Measurements from ENCODE around the gene TJAP1.
"Not testable (repeated sequence)": the region's sequence is repeated elsewhere in the genome, so short reads cannot be mapped to it uniquely, and the experiment has no call there.

TJAP1 gene

GRCh38 chr6:43497129-43497396, 19.7 kb downstream of the TJAP1 start:
- no peak for DNase-seq (ENCODE audit: low read depth)
- no peak overlapping the region for H3K4me3 ChIP-seq (ENCODE audit: low read length)
- no peak for TF ChIP-seq CTCF (conservative IDR thresholded peaks at IDR 0.05; ENCODE audit: low read depth, low read length)

GRCh38 chr6:43497689-43498088, 20.3 kb downstream of the TJAP1 start:
- H3K4me3 ChIP-seq (ENCODE audit: low read length), result no peak overlapping the region
- no peak for DNase-seq (ENCODE audit: low read depth)
- TF ChIP-seq CTCF (conservative IDR thresholded peaks at IDR 0.05; ENCODE audit: low read depth, low read length), result no peak

GRCh38 chr6:43498291-43498690, 20.9 kb downstream of the TJAP1 start:
- DNase-seq (ENCODE audit: low read depth); H3K4me3 ChIP-seq (ENCODE audit: low read length): not testable (repeated sequence)

- no peak for DNase-seq (ENCODE audit: low read depth)
- H3K4me3 ChIP-seq (ENCODE audit: low read length), result no peak overlapping the region
- TF ChIP-seq CTCF (conservative IDR thresholded peaks at IDR 0.05; ENCODE audit: low read depth, low read length), result no peak
Measured at GRCh38 chr6:43499028-43499815, 21.9 kb downstream of the TJAP1 start.

GRCh38 chr6:43500921-43501320, 23.6 kb downstream of the TJAP1 start:
- no peak overlapping the region for H3K4me3 ChIP-seq (ENCODE audit: low read length)
- no peak for DNase-seq (ENCODE audit: low read depth)
- TF ChIP-seq CTCF (conservative IDR thresholded peaks at IDR 0.05; ENCODE audit: low read depth, low read length), result no peak

- no peak for DNase-seq (ENCODE audit: low read depth)
- H3K4me3 ChIP-seq (ENCODE audit: low read length), result no peak overlapping the region
- TF ChIP-seq CTCF (conservative IDR thresholded peaks at IDR 0.05; ENCODE audit: low read depth, low read length), result no peak
Measured at GRCh38 chr6:43502666-43503065, 25.3 kb downstream of the TJAP1 start.

GRCh38 chr6:43503443-43503842, 26.1 kb downstream of the TJAP1 start:
- TF ChIP-seq CTCF (conservative IDR thresholded peaks at IDR 0.05; ENCODE audit: low read depth, low read length), result no peak
- no peak for DNase-seq (ENCODE audit: low read depth)
- no peak overlapping the region for H3K4me3 ChIP-seq (ENCODE audit: low read length)

Data from retinal pigment epithelial cell (primary cell).